IMR-90 (cell line): ENCODE measurements around the gene NPAS3. TPM values are rescaled to one million over a fixed set of nuclear protein-coding genes. Genes with fewer than 3 reads are reported as not detected.

ENCODE experiments used
- ATAC-seq: fragments of 200-7000 bp; cut with Tn5 transposase; 2 replicates; pipeline ENCODE4 v1.9.1; 2020; ENCODE audit warnings: low read depth, mild to moderate bottlenecking, moderate library complexity
- BruUV-seq: library from RNA; stranded (reverse); fragments of 400-500 nt; replicated peaks from 2 replicates; lab custom pipeline; 2021; lab: Mats Ljungman, UMichigan
- CTCF ChIA-PET: fragments of 300-600 bp; formaldehyde crosslinking; extraction: SDS; loops from one replicate; lab custom pipeline; 2021; ENCODE audit warnings: antibody characterized with exemption; lab: Yijun Ruan, JAX
- POLR2A ChIA-PET: fragments of 300-600 bp; sonication (Branson Sonifier 250); formaldehyde crosslinking; loops from one replicate; lab custom pipeline; 2022; ENCODE audit warnings: antibody characterized with exemption; ENCODE audit not compliant: unreplicated experiment; lab: Charles Lee
- DNase-seq: peaks from one replicate; pipeline ENCODE4 v3.0.0; 2013
- H2AFZ ChIP-seq: replicated peaks from 2 replicates; pipeline ENCODE3; 2013; ENCODE audit warnings: low read length, mild to moderate bottlenecking; ENCODE audit not compliant: poor library complexity
- H2AK5ac ChIP-seq: 2 replicates; pipeline ENCODE4 v1.6.1; 2013; ENCODE audit warnings: low read depth, low read length, inconsistent platforms
- H2AK9ac ChIP-seq: replicated peaks from 2 replicates; pipeline ENCODE3; 2013; ENCODE audit warnings: mild to moderate bottlenecking, low read depth, low read length, moderate library complexity; ENCODE audit not compliant: poor library complexity
- H2BK120ac ChIP-seq: 2 replicates; pipeline ENCODE4 v1.6.1; 2013; ENCODE audit warnings: low read depth, low read length, inconsistent platforms
- H2BK15ac ChIP-seq: 3 replicates; pipeline ENCODE4 v1.6.1; 2013; ENCODE audit warnings: low read depth, low read length, inconsistent platforms
- H2BK20ac ChIP-seq: 2 replicates; pipeline ENCODE4 v1.6.1; 2013; ENCODE audit warnings: low read depth, mild to moderate bottlenecking, inconsistent platforms, low read length, moderate library complexity
- H2BK5ac ChIP-seq: 2 replicates; pipeline ENCODE4 v1.6.1; 2013; ENCODE audit warnings: mild to moderate bottlenecking, low read depth, low read length, inconsistent platforms; ENCODE audit not compliant: poor library complexity, severe bottlenecking
- H3K14ac ChIP-seq: replicated peaks from 2 replicates; pipeline ENCODE4 v1.6.1; 2013; ENCODE audit warnings: low read depth, low read length, inconsistent platforms
- H3K18ac ChIP-seq: 2 replicates; pipeline ENCODE4 v1.6.1; 2013; ENCODE audit warnings: low read depth, low read length, control low read depth
- H3K23ac ChIP-seq: 2 replicates; pipeline ENCODE4 v1.6.1; 2013; ENCODE audit warnings: low read depth, low read length, inconsistent platforms
- H3K27ac ChIP-seq: 2 replicates; pipeline ENCODE4 v1.5.1; 2013; ENCODE audit warnings: mild to moderate bottlenecking, control low read depth, low read length; ENCODE audit not compliant: insufficient read depth
- H3K27me3 ChIP-seq: 2 replicates; pipeline ENCODE4 v1.6.1; 2013; ENCODE audit warnings: low read length; ENCODE audit not compliant: control insufficient read depth, insufficient read depth
- H3K36me3 ChIP-seq: 2 replicates; pipeline ENCODE4 v1.6.1; 2013; ENCODE audit warnings: low read length, mixed read lengths; ENCODE audit not compliant: control insufficient read depth, insufficient read depth
- H3K4ac ChIP-seq: 2 replicates; pipeline ENCODE4 v1.6.1; 2013; ENCODE audit warnings: low read depth, low read length, inconsistent platforms
- H3K4me1 ChIP-seq: 2 replicates; pipeline ENCODE4 v1.6.1; 2013; ENCODE audit warnings: low read length, mixed read lengths; ENCODE audit not compliant: control insufficient read depth, insufficient read depth
- H3K4me2 ChIP-seq: 2 replicates; pipeline ENCODE4 v1.6.1; 2013; ENCODE audit warnings: low read depth, mild to moderate bottlenecking, control low read depth, low read length, moderate library complexity
- H3K4me3 ChIP-seq: 2 replicates; pipeline ENCODE4 v1.5.1; 2013; ENCODE audit warnings: low read depth, mild to moderate bottlenecking, control low read depth, low read length, moderate library complexity; ENCODE audit not compliant: insufficient read depth
- H3K56ac ChIP-seq: 2 replicates; pipeline ENCODE4 v1.6.1; 2013; ENCODE audit warnings: low read length, inconsistent platforms; ENCODE audit not compliant: insufficient read depth; ENCODE audit errors: extremely low read depth
- H3K79me1 ChIP-seq, 2 experiments: 2 replicates each; pipeline ENCODE4 v1.6.1; 2013; ENCODE audit warnings: low read length in 2 of 2, inconsistent platforms in 1 of 2, low read depth in 1 of 2
- H3K9ac ChIP-seq: 2 replicates; pipeline ENCODE4 v1.6.1; 2013; ENCODE audit warnings: low read depth, low read length, control low read depth
- H3K9me1 ChIP-seq: 2 replicates; pipeline ENCODE4 v1.6.1; 2013; ENCODE audit warnings: low read length, inconsistent platforms; ENCODE audit not compliant: insufficient read depth
- H3K9me3 ChIP-seq: 2 replicates; pipeline ENCODE4 v1.6.1; 2013; ENCODE audit warnings: low read length; ENCODE audit not compliant: control insufficient read depth, insufficient read depth
- H4K20me1 ChIP-seq: 2 replicates; pipeline ENCODE4 v1.6.1; 2013; ENCODE audit warnings: low read length, inconsistent platforms; ENCODE audit not compliant: insufficient read depth
- H4K5ac ChIP-seq: 2 replicates; pipeline ENCODE4 v1.6.1; 2013; ENCODE audit warnings: mild to moderate bottlenecking, low read depth, low read length, control low read depth
- H4K8ac ChIP-seq, 2 experiments: 2 replicates each; pipeline ENCODE4 v1.6.1; 2013; ENCODE audit warnings: low read depth in 2 of 2, low read length in 2 of 2, control low read depth in 1 of 2, inconsistent platforms in 1 of 2
- H4K91ac ChIP-seq: 2 replicates; pipeline ENCODE4 v1.6.1; 2013; ENCODE audit warnings: low read depth, low read length, inconsistent platforms; ENCODE audit not compliant: insufficient read depth
- FOS ChIP-seq: fragments of 150-350 bp; IDR thresholded peaks from 2 replicates; pipeline ENCODE4 v1.6.1; 2016; ENCODE audit warnings: low read depth, low read length
- RCOR1 ChIP-seq: IDR thresholded peaks from 2 replicates; pipeline ENCODE4 v1.6.1; 2012; ENCODE audit warnings: mild to moderate bottlenecking, low read length, improper control_type of control experiment; ENCODE audit not compliant: insufficient replicate concordance
- WGBS, 2 experiments: methylation state at CpG; one replicate each; pipeline versions ENCODE4 v1.1.5 to v1.1.7; 2013; ENCODE audit warnings: missing lambda C conversion rate in 2 of 2; ENCODE audit not compliant: insufficient read length in 1 of 2; ENCODE audit errors: extremely low coverage in 2 of 2; 5-methylcytosine and 5-hydroxymethylcytosine counted together
- dilution Hi-C: fragments of 300-500 bp; cut with HindIII; formaldehyde crosslinking; loops from one replicate; pipeline ENCODE4 v1.14.3; 2018; ENCODE audit warnings: low sequenced_read_pairs; ENCODE audit not compliant: unreplicated experiment
- in situ Hi-C: fragments of 300-500 bp; cut with MboI; formaldehyde crosslinking; loops from 3 replicates; pipeline ENCODE4 v1.14.3; 2019; ENCODE audit warnings: low sequenced_read_pairs, inconsistent platforms, mixed read lengths
- intact Hi-C: fragments of 100-400 bp; cut with micrococcal nuclease; formaldehyde crosslinking; loops from 2 replicates; pipeline ENCODE4 v1.10.0; 2022
- polyA plus RNA-seq, 3 experiments: library from polyadenylated mRNA; depleted of rRNA; stranded (reverse); fragments of >200 nt; gene quantifications; 2 replicates each; pipeline ENCODE4 v1.2.3, GENCODE V29; 2012; ENCODE audit warnings: low replicate concordance in 1 of 3
- total RNA-seq: library from RNA; depleted of rRNA; stranded (reverse); fragments of >200 nt; gene quantifications from 2 replicates; pipeline ENCODE4 v1.2.3, GENCODE V29; 2012

NPAS3 gene
- total and polyA plus RNA-seq, 2 of the 4 experiments (the other 2 are of a cell fraction): not detected

DNA sequence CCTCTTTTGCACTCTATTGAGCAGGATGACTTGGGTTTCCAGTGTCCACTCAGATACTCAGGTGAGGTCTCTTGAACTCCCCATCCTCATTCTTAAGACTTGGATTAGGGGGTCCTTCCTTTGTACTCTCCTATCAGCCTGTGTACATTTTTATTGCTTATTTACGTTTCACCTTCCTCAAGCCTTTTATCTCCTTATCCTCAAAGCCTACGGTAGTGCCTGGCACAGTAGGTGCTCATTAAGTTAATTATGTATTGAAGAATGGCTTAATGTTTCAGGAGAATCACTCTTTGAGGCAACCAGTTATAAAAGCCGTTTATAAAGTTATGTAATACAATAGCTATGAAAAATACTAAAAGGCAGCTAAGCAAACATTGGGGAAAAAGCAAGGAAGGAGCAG lies 315.7 kb downstream of the NPAS3 start:
- no peak for DNase-seq
- H3K79me1 ChIP-seq: no peaks in the 10 kb centered on the region
- H2BK20ac ChIP-seq: no peak overlapping the region
- intact Hi-C loops: no loop called here
- ChIA-PET POLR2A (no interaction called here), CTCF (no interaction called here)
- no CpG with 5 or more reads among the region's 3 CpGs for WGBS, 2 experiments
- no peaks in the 10 kb centered on the region for H3K36me3 ChIP-seq
- H4K8ac ChIP-seq: no peak overlapping the region
- no peak overlapping the region for H3K14ac ChIP-seq
- no peak for TF ChIP-seq RCOR1
- TF ChIP-seq FOS: no peak
- in situ Hi-C loops: no loop called here
- no peak overlapping the region for H2BK5ac ChIP-seq
- no peak overlapping the region for H3K4me3 ChIP-seq
- dilution Hi-C loops: no loop called here
- H4K5ac ChIP-seq: no peak overlapping the region
- H3K9me1 ChIP-seq: no peaks in the 10 kb centered on the region
- no peak overlapping the region for H2BK15ac ChIP-seq
- no peak overlapping the region for H3K4ac ChIP-seq
- H3K9me3 ChIP-seq: no peaks in the 10 kb centered on the region
- no peak for ATAC-seq
- H2AK9ac ChIP-seq: no peak overlapping the region
- no TSS peak for BruUV-seq
- H3K4me1 ChIP-seq: no peaks in the 10 kb centered on the region
- H3K27ac ChIP-seq: no peak overlapping the region
- H3K4me2 ChIP-seq: no peak overlapping the region
- no peak overlapping the region for H3K56ac ChIP-seq
- H2AK5ac ChIP-seq: no peak overlapping the region
- H2AFZ ChIP-seq: no peak overlapping the region
- no peak overlapping the region for H3K18ac ChIP-seq
- H3K9ac ChIP-seq: no peak overlapping the region
- H2BK120ac ChIP-seq: no peak overlapping the region
- no peaks in the 10 kb centered on the region for H3K27me3 ChIP-seq
- no peaks in the 10 kb centered on the region for H4K20me1 ChIP-seq
- H4K91ac ChIP-seq: no peak overlapping the region
- H3K23ac ChIP-seq: no peak overlapping the region
